WERI-Rb-1 (cell line): ENCODE results near the gene EIF2B4.

Source experiments
- DNase-seq: peaks from one replicate; pipeline ENCODE4 v3.0.0-alpha.2; 2020
- H3K27ac ChIP-seq: fragments of 250-450 bp; sonication (Bioruptor Pico); 2 replicates; pipeline ENCODE4 v1.5.1; 2020; ENCODE audit warnings: mild to moderate bottlenecking, moderate library complexity
- H3K27me3 ChIP-seq: fragments of 250-450 bp; sonication (Bioruptor Pico); 2 replicates; pipeline ENCODE4 v1.5.1; 2021; ENCODE audit warnings: mild to moderate bottlenecking, low read depth, moderate library complexity; ENCODE audit not compliant: insufficient read depth, severe bottlenecking
- H3K36me3 ChIP-seq: fragments of 250-450 bp; sonication (Bioruptor Pico); 2 replicates; pipeline ENCODE4 v1.5.1; 2020; ENCODE audit warnings: mild to moderate bottlenecking, moderate library complexity
- H3K4me3 ChIP-seq: 2 replicates; pipeline ENCODE4 v1.5.1; 2011; ENCODE audit warnings: low read depth, mild to moderate bottlenecking, control low read depth, low read length
- H3K9me3 ChIP-seq: fragments of 250-450 bp; sonication (Bioruptor Pico); 2 replicates; pipeline ENCODE4 v1.5.1; 2021; ENCODE audit warnings: mild to moderate bottlenecking, moderate library complexity; ENCODE audit not compliant: severe bottlenecking
- CTCF ChIP-seq: IDR thresholded peaks from 2 replicates; pipeline ENCODE4 v1.5.1; 2011; ENCODE audit warnings: low read depth, mild to moderate bottlenecking, control low read depth, inconsistent platforms, low read length

EIF2B4 gene

GRCh38 chr2:27316655-27317412 lies 53.3 kb downstream of the EIF2B4 start:
- no peak for DNase-seq
- Histone ChIP-seq H3K9me3 (no peaks in the 10 kb centered on the region), H3K27ac (no peak overlapping the region), H3K4me3 (no peak overlapping the region), H3K36me3 (no peaks in the 10 kb centered on the region), H3K27me3 (no peaks in the 10 kb centered on the region)
- TF ChIP-seq CTCF, result no peak

- H3K36me3 ChIP-seq, result no peaks in the 10 kb centered on the region
- no peak for TF ChIP-seq CTCF
- no peak overlapping the region for H3K27ac ChIP-seq
- no peaks in the 10 kb centered on the region for H3K9me3 ChIP-seq
- no peaks in the 10 kb centered on the region for H3K27me3 ChIP-seq
- H3K4me3 ChIP-seq, result no peak overlapping the region
- DNase-seq, result no peak
Measured at GRCh38 chr2:27315122-27315521, 55.0 kb downstream of the EIF2B4 start.

GRCh38 chr2:27314709-27315108 lies 55.4 kb downstream of the EIF2B4 start:
- H3K9me3 ChIP-seq, result no peaks in the 10 kb centered on the region
- no peak for TF ChIP-seq CTCF
- H3K4me3 ChIP-seq, result no peak overlapping the region
- no peak for DNase-seq
- H3K36me3 ChIP-seq, result no peaks in the 10 kb centered on the region
- no peaks in the 10 kb centered on the region for H3K27me3 ChIP-seq
- H3K27ac ChIP-seq, result no peak overlapping the region
